CD4-positive, alpha-beta T cell treated with Interleukin-15 for 1 hour (primary cell): ENCODE data around the gene ARID4B.
"Not testable (repeated sequence)": the region's sequence is repeated elsewhere in the genome, so short reads cannot be mapped to it uniquely, and the experiment has no call there.

Experiments
- DNase-seq: peaks from one replicate; pipeline ENCODE4 v3.0.0-alpha.2; 2020

The ARID4B gene

DNA sequence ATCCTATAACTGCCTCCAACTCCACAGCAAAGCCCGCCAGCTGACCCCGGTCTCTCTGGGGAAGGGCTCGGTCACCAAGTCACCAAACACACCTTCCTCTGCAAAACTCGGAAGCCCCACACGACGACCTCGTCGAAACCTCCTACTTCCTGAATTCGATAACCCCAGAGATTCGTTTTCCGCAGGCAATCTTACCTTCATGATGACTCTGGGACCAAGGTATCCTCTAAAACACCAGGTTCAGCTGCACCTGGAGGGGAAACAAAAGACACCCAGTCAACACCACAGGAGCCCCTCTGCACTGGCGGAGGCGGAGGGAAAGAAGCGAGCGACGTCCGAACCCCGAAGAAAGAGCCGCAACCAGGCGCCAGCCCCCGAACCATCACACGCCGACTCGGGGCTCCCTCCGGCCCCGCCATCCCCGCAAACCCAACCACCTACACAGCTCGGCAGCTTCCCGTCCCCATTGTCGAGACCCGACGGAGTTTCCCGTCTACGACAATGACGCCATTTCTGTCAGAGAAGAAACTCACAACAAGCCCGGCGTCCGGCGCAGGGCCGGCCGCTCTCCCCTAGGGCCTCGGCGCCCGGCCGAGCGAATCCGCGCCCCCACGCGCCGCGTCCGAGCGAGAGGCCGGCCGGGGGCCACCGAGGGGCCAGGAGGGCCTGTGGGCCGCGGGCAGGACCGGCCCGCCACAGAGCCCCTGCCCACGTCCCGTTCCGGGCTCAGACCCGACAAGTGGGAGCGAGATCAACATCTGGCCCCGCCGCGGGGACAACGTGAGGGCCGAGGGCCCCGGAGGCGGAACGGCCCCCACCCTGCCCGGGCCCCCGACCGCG lies 1.0 kb downstream of the ARID4B start:
- peak; percentile 70 for DNase-seq

DNA sequence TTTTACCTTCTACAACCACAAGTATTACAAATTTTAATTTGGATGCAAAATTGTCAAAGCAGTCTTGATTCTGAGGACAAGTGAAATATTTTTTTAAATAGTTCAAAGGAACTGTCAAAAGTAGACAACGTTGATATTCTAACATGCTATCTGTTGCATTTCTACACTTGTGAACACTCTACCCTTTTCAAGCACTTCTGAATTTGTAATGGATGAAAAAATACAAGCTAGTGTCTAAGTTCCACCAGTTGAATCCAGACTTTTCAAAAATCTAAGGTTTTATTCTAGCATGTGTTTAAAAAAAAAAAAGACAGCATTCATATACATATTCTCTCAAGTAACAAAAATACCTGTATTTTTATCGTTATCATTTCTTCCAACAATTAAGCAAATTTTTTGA lies 2.1 kb downstream of the ARID4B start:
- no peak for DNase-seq

DNA sequence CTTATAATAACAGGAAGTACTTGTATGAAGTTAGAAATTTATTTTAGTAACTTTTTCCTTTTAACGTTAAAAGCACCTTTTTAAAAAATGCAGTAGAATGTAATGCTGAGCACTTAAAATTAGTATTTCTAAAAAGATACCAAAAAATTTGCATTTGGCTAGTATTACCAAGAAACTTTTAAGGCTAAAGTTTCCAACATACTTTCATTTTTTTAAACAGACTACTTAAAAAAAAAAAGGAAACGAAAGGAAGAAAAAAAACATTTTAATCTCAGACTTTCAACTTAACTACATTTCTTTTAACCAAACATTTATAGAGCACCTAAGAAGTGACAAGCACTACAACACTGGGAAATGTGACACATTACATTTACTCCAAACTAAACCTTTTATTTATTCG lies 2.8 kb downstream of the ARID4B start:
- no peak for DNase-seq

DNA sequence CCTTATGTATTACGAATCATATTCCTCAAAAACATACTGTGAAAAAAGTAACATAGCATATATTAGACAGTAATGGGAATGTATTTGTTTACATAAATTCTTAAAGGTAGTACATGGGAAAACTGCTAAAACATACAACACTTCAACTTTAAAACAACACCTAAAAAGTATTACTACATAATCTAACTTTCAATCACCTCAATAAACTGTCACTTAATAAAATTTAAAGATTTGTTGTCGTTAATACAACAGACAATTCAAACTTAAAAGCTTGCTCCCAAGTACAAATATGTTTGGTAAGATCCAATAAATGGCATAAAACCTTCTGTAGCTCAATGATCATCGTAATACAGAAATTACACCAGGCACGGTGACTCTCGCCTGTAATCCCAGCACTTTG lies 3.7 kb downstream of the ARID4B start:
- no peak for DNase-seq

DNA sequence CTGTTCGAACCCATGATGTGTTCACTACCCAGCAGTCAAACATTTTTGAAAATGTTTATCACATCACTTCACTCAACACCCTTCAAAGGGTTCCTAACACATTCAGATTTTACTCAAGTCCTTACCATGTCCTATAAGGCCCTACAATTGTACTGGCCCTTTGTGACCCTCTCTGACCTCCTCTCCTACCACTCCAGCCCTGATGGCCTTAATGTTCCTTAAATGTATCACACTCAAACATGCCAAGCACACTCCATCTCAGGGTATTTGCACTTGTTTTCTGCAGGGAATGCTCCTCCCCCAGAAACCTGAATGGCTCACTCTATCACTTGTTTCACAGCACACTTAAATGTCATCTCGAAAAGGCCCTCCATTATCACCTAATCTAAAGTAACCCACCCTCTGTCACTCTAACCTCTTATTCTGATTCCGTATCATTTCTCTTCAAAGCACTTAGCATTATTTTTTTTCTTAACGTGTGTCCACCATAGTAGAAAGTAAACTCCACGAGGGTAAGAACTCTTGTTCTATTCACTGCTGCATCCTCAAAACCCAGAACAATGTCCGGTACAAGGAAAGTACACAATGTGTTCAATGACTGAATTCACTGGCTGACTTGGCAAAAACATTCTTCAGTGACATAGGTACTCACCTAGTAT lies 7.3 kb downstream of the ARID4B start:
- DNase-seq: no peak

DNA sequence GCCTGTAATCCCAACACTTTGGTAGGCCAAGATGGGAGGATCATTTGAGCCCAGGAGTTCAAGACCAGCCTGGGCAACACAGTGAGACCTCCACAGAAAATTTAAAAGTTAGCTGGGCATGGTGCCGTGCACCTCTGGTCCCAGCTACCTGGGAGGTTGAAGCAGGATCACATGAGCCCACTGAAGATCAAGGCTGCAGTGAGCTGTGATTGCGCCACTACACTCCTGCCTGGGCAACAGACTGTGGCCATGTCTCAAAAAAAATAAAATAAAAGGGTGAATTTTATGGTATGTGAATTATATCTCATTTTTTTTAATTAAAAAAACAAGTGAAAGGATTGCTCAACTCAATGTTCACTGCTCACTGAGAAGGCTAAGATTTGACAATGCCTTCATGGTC lies 8.7 kb downstream of the ARID4B start:
- no peak for DNase-seq

DNA sequence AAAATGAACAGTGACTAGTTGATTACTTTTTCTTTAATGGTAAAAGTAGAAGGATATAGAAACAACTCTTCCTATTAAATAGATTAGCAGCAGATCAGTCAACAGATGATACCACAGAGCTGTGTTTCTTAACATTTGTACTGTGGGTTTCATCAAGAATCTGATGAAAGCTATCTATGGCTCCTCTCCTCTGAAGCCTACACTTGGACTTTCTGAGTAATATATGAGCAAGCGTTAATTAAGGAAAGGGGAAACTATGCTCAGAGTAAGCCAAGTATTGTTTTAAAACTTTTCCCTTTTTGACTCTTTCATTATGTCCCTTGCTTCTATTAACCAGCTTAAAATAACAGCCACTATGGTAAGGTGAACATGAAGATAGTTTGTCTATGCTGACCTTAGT lies 10.8 kb downstream of the ARID4B start:
- DNase-seq: no peak

DNA sequence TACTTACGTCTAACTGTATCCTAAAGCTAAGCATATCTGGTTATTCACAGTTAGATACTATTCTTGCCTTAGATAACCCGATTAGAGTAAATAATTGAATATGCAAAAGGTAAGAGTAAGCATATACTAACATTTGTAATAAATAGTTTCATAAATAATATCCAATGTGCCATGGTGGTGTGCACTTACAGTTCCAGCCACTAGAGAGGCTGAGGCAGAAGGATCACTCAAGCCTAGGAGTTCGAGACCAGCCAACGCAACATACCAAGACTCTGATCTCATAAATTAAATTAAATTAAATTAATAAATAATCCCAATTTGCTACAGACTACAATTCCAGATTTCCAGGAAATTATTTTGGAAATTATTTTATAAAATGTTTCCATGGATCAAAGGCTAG lies 12.2 kb downstream of the ARID4B start:
- DNase-seq: no peak

DNA sequence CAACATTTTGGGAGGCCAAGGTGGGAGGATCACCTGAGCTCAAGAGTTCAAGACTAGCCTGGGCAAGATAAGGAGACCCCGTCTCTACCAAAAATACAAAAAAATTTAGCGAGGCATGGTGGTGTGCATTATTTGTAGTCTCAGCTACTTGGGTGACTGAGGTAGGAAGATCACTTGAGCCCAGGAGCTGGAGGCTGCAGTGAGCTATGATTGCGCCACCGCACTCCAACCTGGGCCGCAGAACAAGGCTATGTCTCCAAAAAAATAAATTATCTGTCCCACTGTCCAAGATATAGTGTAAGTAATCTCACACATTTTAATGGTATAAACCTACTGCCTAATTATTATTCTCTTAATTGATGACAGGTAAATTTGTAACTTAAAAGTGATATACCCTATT lies 12.8 kb downstream of the ARID4B start:
- DNase-seq: no peak

DNA sequence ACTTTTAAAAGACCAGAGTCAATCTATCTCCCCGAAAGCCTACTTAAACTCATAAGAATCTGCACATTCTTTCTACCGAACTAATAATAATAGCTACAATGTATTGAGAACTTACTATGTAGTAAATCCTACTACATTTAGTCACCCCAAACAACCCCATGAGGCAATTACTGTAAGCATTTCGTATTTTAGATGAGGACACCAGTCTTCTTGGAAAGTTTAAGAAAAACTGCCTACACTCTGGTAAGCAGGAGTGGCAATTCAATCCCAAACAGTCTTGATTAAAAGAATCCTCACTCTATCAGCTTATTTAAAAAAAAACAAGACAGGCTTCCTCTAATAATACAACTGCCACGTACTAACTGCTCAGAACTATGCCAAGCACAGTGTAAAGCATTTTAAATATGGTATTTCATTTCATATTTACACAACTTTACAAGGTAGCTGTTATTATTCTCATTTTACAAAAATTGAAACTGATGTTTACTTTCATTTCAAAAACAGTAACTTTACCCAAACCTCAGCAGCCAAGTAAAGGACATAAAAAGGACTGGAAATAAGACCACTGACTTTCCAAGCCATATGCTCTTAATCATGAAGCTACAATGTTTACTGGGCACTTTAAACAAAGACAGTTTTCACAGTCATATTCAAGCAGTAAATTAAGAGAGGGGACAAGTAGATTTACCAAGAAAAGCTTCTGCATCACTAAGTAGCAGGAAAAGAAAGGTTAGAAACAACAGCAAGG lies 13.9 kb downstream of the ARID4B start:
- no peak for DNase-seq

DNA sequence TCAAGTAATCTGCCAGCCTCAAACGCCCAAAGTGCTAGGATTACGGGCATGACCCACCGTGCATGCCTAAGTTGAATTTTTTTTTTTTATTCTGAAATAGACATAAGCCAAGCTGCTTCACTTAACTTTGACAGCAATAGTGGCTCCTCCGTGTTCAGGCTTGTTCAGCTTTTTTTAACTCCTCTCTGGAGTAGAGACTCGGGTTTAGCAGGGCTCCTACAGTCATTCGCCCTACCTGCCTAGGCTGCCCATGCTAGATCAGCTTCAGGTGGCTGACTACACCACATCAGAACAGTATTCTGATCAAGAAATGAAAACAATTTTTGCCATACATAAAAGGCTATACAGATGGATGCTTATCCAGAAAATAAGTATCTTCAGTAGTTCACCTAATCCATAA lies 14.7 kb downstream of the ARID4B start:
- DNase-seq: no peak

DNA sequence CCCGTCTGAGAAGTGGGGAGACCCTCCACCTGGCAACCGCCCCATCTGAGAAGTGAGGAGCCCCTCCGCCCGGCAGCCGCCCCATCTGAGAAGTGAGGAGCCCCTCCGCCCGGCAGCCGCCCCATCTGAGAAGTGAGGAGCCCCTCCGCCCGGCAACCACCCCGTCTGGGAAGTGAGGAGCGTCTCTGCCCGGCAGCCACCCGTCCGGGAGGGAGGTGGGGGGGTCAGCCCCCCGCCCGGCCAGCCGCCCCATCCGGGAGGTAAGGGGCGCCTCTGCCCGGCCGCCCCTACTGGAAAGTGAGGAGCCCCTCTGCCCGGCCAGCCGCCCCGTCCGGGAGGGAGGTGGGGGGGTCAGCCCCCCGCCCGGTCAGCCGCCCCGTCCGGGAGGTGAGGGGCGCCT lies 18.8 kb downstream of the ARID4B start:
- DNase-seq: not testable (repeated sequence)

DNA sequence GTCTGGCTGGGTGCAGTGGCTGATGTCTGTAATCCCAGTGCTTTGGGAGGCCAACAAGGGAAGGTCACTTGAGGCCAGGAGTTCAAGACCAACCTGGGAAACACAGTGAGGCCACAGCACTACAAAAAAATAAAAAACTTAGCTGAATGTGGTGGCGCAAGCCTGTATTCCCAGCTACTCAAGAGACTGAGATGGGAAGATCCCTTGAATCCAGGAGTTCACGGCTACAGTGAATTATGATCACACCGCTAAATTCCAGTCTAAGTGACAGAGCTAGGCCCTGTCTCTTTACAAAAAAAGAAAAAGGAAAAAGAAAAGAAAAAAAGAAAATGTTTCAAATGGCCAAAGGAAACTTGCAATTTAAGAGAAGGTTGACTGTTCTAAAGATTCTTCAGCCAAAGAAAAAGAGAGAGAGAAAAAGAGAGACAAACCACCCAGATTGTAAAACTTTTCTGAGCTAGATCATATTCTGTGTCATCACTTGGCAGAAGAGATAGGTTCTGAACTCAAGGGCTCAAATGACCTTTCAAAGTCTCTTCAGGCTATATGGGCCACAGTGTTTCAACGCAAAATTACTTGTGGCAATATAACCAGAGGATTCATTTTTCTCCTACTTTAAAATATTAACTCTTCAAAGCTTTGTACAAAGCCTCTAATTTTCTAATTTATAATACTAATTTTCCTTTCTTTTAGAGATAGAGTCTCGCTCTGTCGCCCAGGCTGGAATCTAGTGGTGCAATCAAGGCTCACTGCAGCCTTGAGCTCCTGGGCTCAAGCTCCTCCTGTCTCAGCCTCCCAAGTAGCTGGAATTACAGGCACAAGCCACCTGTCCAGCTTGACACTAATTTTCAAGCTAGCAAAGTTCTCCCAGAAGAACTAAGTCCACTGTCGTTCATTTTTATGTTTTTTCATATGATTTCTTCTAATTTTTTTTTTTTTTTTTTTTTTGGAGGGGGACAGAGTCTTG lies 20.5 kb downstream of the ARID4B start:
- DNase-seq: no peak

DNA sequence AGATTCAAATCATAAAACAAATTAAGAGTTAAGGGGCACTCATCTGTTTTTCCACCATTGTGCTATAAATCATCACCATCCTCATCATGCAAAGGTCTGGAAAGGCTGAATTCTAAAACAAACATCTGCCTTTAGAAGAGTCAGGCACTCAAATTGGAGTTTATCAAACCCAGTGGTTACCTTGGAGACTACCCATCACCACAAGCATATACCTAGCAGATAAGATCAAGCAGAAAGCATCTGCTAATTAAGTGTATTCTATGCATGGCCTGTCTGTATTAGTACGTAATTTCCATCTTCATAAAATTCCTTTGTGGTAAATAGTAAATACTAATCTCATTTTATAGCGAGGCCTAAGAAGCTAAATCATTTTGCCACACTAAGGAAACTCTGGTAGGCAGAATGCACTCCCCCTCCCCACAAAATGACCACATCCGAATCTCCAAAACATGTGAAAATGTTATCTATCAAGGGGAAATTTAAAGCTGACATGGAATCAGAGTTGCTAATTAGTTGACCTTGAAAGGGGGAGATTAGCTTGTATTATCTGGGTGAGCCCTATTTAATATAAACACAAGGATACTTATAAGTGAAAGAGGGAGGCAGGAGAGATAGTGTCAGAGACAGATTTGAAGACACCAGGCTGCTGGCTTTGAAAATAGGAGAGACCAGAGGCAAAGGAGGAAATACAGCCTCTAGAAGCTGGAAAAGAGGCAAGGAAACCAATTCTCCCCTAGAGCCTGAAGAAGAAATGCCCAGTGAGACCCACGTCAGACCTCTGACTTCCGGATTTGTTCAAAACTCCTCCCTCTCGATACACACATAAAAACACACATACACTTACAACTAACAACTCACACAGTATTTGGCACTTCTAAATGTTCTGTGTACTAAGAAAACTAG lies 23.2 kb downstream of the ARID4B start:
- DNase-seq: peak; percentile 35

DNA sequence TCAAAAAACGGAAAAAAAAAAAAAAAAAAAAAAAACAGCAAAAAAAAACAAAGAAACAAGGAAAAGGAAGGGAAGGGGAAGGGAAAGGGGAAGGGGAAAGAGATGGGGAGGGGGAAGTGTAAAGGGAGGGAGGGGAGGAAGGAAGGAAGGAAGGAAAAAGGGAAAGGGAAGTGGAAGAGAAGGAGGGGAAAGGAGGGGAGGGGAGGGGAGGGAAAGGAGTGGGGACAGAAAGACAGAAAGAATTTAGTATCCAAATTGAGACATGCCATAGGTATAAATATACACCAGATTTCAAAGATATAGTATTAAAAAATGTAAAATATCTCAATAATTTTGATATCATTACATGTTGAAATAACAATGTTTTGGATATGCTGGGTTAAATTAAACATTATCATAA lies 25.8 kb downstream of the ARID4B start:
- DNase-seq: no peak

DNA sequence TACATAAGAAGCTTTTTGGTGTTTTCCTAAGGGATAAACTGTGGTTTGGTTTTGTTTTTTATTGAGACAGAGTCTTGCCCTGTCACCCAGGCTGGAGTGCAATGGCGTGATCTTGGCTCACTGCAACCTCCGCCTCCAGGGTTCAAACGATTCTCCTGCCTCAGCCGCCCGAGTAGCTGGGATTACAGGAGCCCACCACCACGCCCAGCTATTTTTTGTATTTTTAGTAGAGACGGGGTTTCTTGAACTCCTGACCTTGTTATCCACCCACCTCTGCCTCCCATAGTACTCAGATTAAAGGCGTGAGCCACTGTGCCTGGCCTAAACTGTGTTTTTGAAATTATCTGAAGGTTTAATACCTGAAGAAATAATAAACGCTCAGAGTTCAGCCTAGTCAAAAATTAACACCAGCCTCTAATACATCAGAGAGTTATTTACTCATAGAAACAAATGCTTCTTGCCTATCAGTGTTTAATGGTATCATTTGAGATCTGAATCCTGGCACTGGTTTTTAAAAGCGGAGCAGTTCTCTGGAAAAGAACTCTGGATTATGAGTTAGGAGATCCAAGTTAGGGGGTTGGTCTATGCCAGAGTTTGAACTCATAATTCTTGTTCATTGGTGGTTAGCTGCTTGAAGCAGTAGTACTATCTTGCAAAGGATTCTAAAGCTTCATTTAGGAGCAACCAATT lies 28.7 kb downstream of the ARID4B start:
- DNase-seq: no peak

DNA sequence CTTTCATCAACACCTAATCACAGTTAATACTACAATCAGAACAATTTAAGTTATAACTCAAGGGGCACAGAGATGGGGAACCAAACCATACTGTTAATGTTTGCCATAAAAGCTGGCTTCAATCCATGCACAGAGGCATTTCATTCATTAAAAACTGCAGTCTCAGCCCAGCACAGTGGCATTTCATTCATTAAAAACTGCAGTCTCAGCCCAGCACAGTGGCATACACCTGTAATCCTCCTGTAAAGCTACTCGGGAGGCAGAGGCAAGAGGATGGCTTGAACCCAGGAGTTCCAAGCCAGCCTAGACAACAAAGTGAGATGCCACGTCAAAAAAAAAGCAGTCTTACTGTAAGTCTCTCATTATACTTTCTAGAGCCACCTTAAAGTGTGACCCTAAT lies 29.2 kb downstream of the ARID4B start:
- DNase-seq: no peak

DNA sequence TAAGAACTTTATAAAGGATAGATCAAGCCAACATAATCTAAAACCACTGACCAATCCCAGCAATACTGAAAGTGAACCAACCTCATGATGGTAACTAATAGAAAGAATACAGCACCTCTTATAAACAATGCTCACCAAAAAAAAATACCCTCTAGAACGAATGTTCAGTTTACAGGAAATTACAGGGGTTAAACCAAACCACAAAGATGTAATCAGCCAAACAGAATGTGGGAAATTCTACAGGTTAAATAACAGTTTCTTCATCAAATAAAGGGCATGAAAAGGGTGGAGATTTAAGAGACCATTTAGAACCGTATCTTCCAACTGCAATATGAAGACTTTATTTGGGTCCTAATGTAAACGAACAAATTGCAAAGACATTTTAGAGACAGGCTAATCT lies 30.4 kb downstream of the ARID4B start:
- DNase-seq: no peak

DNA sequence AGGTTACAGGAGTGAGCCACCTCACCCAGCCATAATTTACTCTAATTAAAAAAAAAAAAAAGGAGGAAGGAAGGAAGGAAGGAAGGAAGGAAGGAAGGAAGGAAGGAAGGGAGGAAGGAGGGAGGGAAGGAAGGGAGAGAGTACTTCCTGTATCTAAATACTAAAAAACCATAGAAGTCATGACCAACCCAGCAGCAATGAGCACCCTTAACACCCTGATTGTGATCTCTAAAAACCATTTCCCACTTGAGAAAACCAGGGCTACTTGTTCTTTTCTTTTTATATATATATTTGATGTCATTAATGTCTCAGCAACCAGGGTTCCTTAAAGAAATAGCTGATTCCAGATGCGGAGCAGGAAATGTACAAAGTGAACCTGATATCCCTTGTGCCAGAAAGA lies 31.2 kb downstream of the ARID4B start:
- DNase-seq: no peak

DNA sequence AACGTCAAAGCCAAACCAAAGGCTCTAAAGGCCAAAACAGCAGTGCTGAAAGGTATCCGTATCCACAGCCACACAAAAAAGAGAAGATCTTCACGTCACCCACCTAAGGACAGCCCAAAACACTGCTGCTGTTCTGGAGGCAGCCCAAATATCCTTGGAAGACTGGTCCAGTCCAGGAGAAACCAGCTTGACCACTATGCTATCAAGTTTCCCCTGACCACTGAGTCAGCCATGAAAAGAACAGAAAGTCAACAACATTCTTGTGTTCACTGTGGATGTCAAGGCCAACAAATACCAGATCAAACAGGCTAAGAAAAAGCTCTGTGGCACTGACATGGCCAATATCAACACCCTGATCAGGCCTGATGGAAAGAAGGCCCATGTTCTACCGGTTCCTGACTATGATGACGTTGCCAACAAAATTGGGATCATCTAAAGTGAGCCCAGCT lies 32.1 kb downstream of the ARID4B start:
- DNase-seq: no peak
